Fibroblast of upper back skin (primary cell): ENCODE measurements around the gene ARRB1.

Experiments used
- DNase-seq: peaks from one replicate; pipeline ENCODE4 v3.0.0-alpha.2; 2013

The ARRB1 gene

DNA sequence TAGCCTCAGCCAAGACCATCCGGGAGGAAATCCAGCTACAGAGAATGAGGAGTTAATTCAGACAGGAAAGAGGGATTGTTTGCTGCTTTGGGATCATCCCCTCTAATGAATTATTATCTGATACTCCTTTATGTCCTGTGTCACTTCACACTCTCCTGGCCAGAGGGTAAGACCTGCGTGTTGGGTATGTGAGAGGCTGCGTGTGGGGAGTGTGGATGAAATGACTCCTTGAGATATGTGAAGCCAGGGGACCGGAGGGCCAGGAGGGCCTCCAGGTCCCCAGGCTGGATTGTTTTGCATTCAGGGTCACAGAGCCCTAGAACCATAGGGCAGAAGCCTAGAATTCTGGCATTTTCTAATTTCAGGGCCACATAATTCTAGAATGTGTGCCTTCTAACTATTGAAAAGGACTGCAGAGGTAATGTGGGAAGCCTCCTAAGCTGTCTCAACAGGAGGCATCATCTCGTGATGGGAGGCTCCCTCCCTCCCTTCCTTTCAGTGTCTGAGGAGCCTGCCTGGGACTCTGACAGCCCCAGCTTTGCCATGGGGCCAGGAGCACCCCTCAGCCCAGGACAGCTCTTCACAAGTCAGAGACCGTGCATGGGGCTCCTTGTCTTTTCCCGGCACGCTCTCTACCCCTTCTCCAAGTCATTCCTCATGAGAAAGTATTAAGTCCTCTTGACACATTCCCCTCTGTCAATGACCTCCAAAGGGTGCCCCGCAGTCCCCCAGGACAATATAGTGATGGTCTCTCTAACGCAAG is 107.2 kb downstream of the ARRB1 start:
- DNase-seq: no peak

DNA sequence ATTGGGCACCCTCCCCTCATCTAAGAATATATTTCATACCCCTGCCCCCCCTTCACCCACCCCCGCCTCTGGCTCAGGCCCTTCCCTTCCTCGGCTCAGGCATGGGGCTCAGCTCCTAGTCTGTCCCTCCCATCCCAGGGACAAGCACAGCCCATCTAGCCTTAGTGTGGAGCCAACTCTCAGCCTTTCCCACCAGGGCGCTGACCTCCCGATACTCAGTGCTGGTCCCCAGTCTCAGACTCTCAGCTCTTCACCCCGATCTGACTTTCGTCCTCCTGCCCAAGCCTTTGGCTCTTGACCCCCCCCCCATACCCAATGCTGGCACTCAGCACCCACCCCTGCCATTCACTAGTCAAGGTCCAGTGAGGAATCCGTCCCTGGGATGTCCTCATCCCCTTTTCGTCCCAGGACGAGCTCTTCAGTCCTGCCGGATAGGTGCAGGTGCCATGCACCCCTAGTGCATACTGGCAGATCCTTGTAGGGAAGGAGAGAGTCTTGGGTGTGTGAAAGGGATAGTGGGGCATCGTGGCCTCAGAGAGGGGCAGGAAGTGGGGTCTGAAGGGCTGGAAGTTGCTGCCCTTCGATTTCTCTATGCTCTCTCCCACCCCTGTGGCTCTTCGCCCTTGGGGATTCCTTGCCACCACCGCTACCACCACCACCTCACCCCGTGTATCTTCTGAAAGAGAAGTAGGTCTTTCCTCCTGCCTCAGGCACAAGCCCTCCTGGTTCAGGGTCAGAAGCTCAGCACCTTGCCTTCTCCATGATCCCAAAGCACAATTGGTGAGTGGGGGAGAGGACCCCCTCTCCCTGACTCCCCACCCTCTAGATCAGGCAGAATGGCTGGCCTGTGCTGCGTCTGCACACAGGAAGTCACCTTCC is 108.5 kb downstream of the ARRB1 start:
- no peak for DNase-seq

DNA sequence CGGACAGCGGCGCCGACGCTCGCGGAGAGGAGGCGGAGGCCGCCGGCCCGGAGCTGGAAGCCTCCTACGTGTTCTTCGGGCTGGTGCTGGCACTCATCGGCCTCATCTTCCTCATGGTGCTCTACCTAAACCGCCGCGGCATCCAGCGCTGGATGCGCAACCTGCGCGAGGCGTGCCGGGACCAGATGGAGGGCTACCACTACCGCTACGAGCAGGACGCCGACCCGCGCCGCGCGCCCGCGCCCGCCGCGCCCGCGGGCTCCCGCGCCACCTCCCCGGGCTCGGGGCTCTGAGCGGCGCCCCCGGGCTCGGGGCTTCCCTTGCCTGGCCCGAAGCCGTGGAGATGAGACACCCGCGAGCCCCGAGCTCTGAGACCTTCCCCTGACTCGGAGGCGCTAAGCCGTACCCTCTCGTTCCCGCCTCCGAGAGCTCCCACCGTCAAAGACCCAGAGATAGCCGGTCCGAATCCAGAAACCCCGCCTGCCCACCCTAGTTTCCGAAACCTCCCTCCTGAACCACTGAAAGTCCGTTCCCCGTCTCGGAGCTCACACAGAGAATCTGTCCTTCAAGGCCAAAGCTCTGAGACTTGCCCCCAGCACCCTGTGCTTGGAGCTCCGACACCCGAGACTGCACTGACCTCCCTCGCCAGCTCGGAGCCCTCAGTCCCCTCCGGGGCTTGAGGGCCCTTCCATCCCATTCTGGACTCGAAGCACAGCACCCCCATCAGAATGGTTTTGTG is 109.4 kb downstream of the ARRB1 start:
- DNase-seq: no peak

DNA sequence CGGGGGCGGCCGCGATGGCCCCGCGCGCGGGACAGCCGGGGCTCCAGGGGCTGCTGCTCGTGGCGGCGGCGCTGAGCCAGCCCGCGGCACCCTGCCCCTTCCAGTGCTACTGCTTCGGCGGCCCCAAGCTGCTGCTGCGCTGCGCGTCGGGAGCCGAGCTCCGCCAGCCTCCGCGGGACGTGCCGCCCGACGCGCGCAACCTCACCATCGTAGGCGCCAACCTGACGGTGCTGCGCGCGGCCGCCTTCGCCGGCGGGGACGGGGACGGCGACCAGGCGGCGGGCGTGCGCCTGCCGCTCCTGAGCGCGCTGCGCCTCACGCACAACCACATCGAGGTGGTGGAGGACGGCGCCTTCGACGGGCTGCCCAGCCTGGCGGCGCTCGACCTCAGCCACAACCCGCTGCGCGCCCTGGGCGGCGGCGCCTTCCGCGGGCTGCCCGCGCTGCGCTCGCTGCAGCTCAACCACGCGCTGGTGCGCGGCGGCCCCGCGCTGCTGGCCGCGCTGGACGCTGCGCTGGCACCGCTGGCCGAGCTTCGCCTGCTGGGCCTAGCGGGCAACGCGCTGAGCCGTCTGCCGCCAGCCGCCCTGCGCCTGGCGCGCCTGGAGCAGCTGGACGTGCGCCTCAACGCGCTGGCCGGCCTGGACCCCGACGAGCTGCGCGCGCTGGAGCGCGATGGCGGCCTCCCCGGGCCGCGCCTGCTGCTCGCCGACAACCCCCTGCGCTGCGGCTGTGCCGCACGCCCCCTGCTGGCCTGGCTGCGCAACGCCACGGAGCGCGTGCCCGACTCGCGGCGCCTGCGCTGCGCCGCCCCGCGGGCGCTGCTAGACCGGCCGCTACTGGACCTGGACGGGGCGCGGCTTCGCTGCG is 110.2 kb downstream of the ARRB1 start:
- DNase-seq: peak; percentile 72

DNA sequence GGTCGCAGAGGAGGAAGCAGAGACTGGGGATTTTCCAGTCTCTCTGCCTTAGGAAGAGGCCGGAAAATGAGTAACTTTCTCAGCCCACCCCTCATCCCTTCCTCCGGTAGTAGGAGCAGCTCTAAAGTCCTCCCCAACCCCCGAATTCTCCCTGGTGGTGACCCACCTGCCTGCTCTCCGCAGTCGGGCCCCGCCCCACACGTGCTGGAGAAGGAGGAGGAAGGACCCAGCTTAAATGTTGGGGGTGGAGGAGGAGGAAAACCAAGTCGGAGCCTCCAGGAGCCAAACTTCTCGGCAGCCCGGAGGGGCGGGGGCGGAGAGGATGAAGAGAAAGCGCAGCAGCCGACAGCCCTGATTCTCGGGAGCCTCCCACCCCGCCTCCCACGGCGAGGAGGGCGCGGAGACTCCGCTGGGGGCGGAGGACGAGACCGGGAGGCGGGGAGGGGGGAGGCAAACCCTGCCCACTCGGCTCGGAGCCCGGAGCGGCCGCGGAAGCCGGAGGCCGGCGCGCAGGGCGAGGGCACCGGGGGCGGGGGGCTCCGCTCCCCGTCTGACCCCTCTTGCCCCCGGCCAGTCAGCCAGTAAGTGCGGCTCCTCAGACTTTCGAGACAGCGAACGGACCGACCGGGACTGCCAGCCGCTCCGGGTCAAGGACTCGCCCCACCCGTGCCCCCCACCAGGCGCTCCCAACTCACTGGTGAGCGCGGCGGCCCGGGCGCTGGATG is 111.0 kb downstream of the ARRB1 start, which contains the start of gene TPBGL:
Gene TPBGL (plus strand): TSS at position 464 of the 725 bp plus-strand sequence. CDS start 276 bp downstream, outside the sequence.
- peak; percentile 14 for DNase-seq

DNA sequence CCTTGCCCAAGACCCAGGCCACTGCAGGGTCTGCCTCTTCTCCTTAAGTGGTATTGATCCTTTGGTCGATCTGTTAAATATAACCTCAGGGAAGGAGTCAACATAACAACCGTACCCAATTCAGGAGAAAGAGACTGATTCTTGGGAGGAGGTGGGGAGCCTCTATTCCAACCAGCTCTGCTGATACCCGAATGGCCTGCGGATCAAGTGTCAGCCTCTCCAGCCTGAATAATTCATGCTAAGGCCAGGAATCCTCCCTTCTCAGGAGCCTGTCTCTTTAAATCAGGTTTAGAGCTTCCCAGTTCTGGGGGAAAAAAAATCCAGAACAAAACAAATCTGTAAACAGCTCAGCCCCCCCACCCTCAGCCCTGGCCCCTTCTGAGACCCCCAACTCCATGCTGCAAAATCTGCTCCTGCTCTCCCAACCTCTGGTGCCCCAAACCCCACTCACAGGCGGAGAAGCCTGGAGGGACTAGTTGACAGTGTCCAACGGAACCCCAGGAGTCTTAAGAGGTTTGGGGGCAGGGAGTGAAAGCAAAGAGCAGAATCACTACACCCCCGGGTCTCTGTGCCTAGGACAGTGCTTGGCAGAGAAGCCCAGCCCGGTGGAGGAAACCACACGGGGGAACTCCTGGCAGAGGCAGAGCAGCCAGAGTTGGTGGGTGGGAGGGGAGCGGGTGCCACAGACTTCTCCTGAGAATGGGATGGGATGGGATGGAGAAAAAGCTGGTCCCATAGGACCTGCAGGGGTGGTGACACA is 111.8 kb downstream of the ARRB1 start:
- no peak for DNase-seq

DNA sequence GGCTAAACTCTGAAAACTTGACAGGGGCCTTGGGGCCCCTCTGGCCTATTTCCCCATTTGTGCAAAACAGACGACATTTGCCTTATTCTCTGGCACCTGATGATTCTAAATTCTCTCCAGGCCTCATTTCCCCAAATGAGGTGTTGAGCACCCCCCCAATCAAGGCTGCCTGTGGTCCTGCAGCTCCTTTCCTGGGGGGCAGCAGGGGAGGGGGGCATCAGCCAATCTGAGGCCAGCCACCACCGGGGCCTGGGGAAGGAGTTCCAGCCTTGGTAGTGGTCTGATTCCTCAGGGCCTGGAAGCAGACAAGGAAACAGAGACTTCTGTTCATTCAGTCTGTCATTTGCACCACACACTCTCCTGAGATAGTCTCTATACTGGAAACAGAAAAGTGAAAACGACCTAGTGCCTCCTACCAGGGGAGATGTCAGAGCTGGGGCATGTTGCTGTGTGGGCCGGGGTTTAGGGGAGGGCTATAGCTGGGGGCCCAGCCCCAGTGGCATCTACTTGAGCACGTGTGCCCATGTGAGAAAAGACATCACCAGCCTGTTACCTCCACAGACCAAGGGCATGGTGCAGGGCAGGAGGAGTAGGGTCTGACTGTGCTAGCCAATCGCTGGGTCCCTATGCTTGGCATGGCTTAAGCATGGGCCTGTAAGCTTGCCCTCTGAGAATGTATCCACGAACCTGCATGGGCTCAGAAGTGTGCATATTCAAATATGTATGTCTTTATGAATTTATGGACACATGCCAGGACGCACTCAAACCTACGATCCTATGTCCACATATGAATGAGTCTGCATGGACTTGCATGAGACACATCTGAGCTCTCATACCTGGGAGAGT is 112.6 kb downstream of the ARRB1 start:
- no peak for DNase-seq

DNA sequence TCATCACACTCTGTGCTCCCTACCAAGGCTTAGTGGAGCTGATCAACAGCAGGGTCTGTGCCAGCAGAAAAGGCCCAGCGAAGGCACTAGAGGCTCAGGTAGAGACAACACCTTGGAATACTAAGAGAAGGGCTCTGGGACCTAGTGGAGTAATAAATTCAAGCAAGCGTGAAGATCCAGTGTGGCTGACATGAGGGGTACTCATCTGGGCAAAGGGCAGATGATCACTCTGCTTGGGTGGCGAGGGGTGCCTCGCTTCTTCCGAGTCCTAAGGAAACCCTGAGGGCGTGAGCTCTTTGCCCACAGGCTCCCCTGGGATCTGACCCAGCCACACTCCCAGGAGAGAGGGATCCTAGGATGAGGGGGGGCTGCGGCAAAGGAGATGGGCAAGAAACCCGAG is 114.4 kb downstream of the ARRB1 start:
- no peak for DNase-seq

DNA sequence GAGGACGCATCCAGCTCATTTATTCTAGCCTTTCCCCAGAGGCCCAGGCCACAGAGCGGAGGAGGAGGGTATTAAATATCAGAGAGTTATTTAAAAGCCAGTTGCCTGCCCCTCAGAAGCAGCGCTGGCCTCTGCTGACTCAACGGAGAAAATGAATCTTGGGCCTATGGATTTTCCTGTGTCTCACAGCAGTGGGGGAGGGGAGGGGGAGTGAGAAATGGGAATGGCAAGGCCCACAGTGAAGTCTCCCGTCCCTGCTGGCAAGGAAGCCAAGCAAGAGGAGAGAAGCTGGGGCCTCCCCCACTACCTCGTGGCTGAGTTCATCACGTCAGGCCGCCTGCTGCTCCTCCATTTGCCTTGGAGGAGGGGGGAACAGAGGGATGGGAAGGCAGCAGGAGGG is 115.4 kb downstream of the ARRB1 start:
- DNase-seq: peak; percentile 28

DNA sequence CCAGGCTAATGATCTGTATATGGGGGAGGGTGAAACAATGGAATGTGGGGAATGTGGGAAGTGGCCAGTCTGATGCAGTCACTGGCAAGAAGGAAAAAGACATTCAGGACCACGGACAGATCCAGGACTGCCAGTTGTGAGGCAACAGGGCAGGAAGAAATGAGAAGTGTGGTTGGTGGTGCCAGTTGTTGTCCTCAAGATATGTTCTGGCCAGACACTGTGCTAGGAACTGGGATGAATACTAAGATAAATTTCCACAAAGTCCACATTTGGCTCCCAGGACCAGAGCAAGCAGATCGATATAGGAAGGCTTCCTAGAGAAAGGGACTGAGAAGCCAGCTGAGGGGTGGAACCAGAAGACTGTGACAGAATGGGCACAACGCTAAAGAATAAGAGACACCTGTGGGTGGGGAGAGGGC is 117.7 kb downstream of the ARRB1 start:
- peak; percentile 71 for DNase-seq

DNA sequence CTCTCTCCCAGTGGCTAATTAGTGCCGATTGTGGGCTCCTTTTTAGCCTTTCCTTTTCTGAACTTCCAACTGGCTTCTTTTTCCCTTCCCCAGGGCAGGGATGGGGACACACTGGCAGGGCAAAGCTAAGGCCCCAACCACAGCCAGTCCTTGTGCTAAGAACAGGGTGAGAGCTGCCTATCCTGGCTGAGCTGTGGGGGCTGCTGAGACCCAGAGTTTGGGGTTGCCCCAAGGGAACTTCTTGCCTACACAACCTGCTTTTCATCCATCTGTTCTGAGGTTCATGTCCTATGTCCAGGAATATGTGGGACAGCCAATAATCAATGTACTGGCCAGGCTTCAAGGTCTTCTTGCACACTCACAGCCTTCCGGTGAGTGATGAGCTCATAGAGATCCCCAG is 120.8 kb downstream of the ARRB1 start:
- DNase-seq: no peak

DNA sequence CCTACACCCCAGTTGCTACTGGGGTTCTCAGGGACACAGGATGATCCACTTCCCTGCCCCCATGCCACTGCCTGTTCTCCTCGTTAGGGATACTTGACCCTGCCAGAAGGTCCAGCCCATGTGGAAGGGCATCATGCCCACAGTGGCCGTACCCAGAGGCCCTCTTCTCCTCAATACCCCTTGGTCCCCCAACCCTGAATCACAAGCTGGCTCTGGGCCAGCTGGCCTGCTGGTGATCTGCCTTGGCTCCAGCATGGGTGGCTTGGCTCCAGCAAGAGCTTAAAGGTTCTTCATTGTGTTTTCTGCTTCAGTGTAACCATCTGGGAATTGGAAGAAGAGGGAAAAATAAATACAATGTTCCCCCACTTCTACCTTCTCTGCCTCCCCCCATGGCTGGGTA is 122.0 kb downstream of the ARRB1 start:
- DNase-seq: no peak

DNA sequence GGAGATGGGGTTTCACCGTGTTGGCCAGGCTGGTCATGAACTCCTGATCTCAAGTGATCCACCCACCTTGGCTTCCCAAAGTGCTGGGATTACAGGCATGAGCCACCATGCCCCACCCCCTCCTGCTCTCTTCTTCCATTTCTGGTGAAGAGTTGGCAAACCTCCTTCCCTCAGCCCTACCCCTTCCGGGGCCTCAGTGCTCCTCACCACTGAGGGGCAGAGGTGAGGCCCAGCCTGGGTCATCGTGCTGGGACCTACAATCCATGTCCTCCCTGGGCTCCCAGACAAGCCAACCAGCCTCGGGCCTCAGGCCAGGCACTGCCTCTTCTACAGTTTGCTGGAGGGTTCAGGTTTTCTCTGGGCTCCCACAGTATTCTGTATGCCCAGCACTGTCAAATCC is 125.7 kb downstream of the ARRB1 start:
- DNase-seq: no peak

DNA sequence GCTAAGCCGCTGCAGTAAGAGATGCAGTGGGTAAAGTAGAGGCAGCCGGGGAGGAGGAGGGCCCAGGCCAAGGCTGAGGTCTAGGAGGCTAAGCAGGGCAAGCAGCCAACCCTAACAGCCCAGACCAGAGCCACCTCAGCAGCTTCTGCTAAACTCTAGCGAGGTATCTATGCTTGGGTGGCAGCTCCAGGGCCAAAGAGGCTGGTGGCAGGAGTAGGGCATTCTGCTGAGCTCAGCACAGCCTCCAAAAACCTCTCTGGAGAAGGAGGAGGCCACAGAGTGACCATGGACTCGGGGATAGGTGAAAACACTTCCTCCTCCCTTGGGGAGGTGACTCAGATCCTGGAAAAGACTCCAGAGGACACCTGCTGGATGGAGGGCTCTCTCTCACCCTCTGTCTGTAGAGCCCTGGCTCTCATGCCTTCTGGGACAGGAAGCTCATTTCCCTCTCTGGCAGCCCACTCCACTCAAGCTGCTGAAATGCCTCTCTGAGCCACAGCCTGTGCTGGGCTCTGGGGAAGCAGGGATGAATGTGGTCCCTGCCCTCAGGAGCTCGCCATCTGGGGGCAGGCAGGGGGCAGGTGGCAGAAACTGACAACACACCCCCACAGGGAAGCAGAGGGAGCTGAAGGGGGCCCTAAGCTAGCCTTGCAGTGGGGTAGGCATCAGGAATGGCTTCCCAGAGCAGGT is 127.4 kb downstream of the ARRB1 start:
- no peak for DNase-seq

DNA sequence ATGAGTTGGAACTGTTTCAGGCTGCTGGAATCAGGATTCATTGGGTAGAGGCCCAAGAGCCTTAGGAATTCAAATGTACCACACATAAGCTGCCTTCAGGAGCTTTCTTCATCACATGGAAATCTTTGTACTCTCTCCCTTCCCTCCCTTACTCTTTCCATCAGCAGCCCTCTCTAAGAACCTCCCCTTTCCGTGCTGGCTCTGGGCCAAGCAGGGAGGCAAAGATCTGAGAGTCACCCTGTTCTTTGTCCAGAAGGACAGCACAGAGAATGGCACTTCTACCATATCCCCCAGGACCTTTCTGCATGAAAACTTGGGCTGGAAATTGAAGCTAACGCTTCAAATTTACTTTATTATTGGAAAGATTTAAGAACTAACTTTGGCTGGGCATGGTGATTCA is 131.6 kb downstream of the ARRB1 start:
- DNase-seq: no peak

DNA sequence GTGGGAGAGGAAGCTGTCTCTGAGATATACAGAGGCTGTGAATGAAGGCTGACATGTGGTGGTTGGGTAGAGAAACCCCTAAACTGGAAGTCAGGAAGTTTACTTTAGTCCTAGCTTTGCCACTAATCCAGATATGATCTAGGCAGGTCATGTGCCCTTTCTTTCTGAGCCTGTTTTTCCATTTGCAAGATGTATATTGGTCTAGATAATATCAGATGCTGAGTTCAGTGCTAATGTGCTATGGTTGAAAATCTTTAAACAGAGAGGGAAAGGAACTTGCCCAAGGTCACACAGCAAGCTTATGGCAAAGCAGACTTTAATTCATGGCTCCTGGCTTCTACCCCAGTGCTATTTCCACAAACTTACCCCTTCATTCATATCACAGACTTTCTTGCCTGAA is 136.6 kb downstream of the ARRB1 start:
- DNase-seq: no peak

DNA sequence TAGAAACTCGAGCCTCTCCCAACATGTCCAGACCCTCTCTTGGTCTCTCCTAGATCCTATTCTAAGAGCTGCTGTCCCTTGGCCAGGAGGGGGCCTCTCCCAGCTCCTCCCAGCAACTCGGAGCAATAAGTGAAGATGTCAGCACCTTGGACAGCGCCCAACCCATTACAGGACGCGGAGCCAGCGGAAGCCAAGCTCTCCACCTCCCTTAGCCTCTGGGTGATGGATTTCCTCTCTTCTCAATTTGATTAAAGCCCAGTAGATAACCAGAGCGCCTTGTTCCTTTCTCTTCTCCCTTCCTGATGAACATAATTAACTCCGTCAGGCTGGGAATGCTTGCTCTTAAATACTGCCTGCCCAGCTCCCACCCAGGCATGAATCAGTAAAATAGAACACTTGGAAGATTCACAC is 137.0 kb downstream of the ARRB1 start:
- DNase-seq: peak; percentile 77
